SK-N-MC (cell line): Measurements from ENCODE around the gene FBXL7.

Experiments
- EZH2 ChIP-seq: fragments of 200-600 bp; sonication (generic); IDR thresholded peaks from one replicate; pipeline ENCODE4 v1.6.1; 2017; ENCODE audit warnings: antibody characterized with exemption
- POLR2AphosphoS5 ChIP-seq: IDR thresholded peaks from 2 replicates; pipeline ENCODE4 v1.6.1; 2012; ENCODE audit warnings: mild to moderate bottlenecking, low read depth, low read length, borderline replicate concordance

DNA sequence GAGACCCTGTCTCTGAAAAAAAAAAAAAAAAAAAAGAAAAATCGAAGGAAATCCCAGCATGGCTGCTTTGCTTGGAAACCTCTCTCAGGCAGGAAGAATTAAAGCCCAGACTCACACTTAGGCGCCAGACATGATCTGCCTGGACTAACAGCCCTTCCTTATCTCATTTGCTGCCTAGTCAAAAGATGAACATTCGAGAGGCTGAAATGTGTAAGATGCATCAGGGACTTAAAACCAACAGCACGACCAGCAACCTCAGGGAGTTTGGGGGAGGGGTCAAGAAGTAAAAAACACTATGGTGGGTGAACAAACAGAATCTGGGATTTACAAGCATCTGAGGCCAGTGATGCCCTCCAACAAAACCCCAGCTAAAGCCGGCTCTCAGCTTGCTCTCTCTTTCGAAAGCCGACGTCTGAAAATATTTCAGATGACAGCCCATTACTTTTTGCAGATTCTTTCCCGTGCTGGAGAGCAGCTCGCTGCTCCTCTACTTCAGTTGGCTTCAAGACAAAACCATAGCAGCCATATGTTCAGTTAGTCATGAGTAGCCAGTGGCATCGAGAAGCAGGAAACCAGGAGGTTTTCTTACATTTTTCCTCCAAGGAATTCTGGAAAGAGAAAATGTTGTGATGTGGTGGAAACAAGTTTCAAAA is 429.8 kb downstream of the FBXL7 start:
- TF ChIP-seq EZH2 (no peak), POLR2AphosphoS5 (no peak)
